A549 (cell line): ENCODE measurements around the gene LENG1. TPM values are rescaled to one million over a fixed set of nuclear protein-coding genes. Genes with fewer than 3 reads are reported as not detected.
"Not testable (repeated sequence)": the region's sequence is repeated elsewhere in the genome, so short reads cannot be mapped to it uniquely, and the experiment has no call there.

Experiments
- ATAC-seq, 2 experiments: fragments of 200-7000 bp in 1 of 2; fragments of >200 bp in 1 of 2; cut with Nextera tagmentation in 1 of 2; cut with Tn5 transposase in 1 of 2; 3 replicates each; pipeline versions ENCODE4 v1.8.0 to v1.9.1; 2018 to 2020; ENCODE audit warnings: mild to moderate bottlenecking in 1 of 2, moderate library complexity in 1 of 2
- CTCF ChIA-PET: fragments of 300-600 bp; sonication (Branson Sonifier 250); formaldehyde crosslinking; extraction: SDS; loops from one replicate; lab custom pipeline; 2021; ENCODE audit warnings: antibody characterized with exemption, inconsistent platforms; lab: Yijun Ruan, JAX
- POLR2A ChIA-PET: fragments of 350-600 bp; formaldehyde crosslinking; extraction: SDS; loops from one replicate; lab custom pipeline; 2021; ENCODE audit warnings: antibody characterized with exemption, inconsistent platforms; lab: Yijun Ruan, JAX
- DNase-seq, 2 experiments: peaks; one replicate each; pipeline versions ENCODE4 v3.0.0 to v3.0.0-alpha.2; 2011 to 2016; ENCODE audit warnings: low read depth in 1 of 2, low spot score in 1 of 2
- FAIRE-seq: peaks from 2 replicates; lab custom pipeline; 2011; peaks lifted over from hg19 to GRCh38; lab: Jason Lieb, UNC
- H3K27ac ChIP-seq, 2 experiments: fragments of >200 bp; sonication (Bioruptor Twin); formaldehyde crosslinking; 3 replicates each; pipeline ENCODE4 v1.5.1; 2016 to 2017
- H3K4me1 ChIP-seq: fragments of >200 bp; sonication (Bioruptor Twin); formaldehyde crosslinking; 3 replicates; pipeline ENCODE4 v1.6.1; 2016
- H3K4me2 ChIP-seq: fragments of >200 bp; sonication (Bioruptor Twin); formaldehyde crosslinking; 3 replicates; pipeline ENCODE4 v1.6.1; 2016
- H3K4me3 ChIP-seq: fragments of >200 bp; sonication (Bioruptor Twin); formaldehyde crosslinking; 3 replicates; pipeline ENCODE4 v1.5.1; 2016
- H3K9me3 ChIP-seq: fragments of >200 bp; sonication (Bioruptor Twin); formaldehyde crosslinking; 3 replicates; pipeline ENCODE4 v1.6.1; 2016
- HEYL ChIP-seq: fragments of 250-450 bp; sonication (Bioruptor Pico); IDR thresholded peaks from 2 replicates; pipeline ENCODE4 v1.8.0; 2021; ENCODE audit warnings: mild to moderate bottlenecking, moderate library complexity
- JUN ChIP-seq, 2 experiments: fragments of >200 bp; sonication (Bioruptor Twin); formaldehyde crosslinking; IDR thresholded peaks; 2 replicates in 1 of 2; 3 replicates in 1 of 2; pipeline ENCODE4 v1.6.1; 2016 to 2017
- KDM1A ChIP-seq: fragments of 200-600 bp; sonication (generic); IDR thresholded peaks from 2 replicates; pipeline ENCODE4 v1.6.1; 2016; ENCODE audit warnings: low read depth, mild to moderate bottlenecking
- NFE2L2 ChIP-seq: fragments of 150-350 bp; conservative IDR thresholded peaks from 2 replicates; pipeline ENCODE4 v1.6.1; 2014; ENCODE audit warnings: low read length
- NR3C1 ChIP-seq: fragments of >200 bp; sonication (Bioruptor Twin); formaldehyde crosslinking; IDR thresholded peaks from 3 replicates; pipeline ENCODE4 v1.6.1; 2017
- PHF8 ChIP-seq: fragments of 200-600 bp; sonication (generic); IDR thresholded peaks from 2 replicates; pipeline ENCODE4 v1.6.1; 2016; ENCODE audit warnings: low read depth, mild to moderate bottlenecking, antibody characterized with exemption, moderate library complexity, borderline replicate concordance
- RAD21 ChIP-seq, 2 experiments: fragments of >200 bp in 1 of 2; sonication (Bioruptor Twin) in 1 of 2; formaldehyde crosslinking in 1 of 2; IDR thresholded peaks in 1 of 2; conservative IDR thresholded peaks in 1 of 2; 2 replicates in 1 of 2; 3 replicates in 1 of 2; pipeline ENCODE4 v1.6.1; 2012 to 2018; ENCODE audit warnings: inconsistent platforms in 1 of 2
- RFX5 ChIP-seq: fragments of 450-650 bp; IDR thresholded peaks from 2 replicates; pipeline ENCODE4 v1.7.1; 2014; ENCODE audit warnings: antibody characterized with exemption, mild to moderate bottlenecking, moderate library complexity
- SMC3 ChIP-seq: fragments of >200 bp; sonication (Bioruptor Twin); formaldehyde crosslinking; IDR thresholded peaks from 3 replicates; pipeline ENCODE4 v1.6.1; 2018; ENCODE audit warnings: inconsistent platforms
- SREBF2 ChIP-seq: fragments of 450-650 bp; IDR thresholded peaks from 2 replicates; pipeline ENCODE4 v1.6.1; 2014; ENCODE audit warnings: mild to moderate bottlenecking, moderate library complexity
- TFCP2L1 ChIP-seq: fragments of 250-450 bp; sonication (Bioruptor Pico); IDR thresholded peaks from 2 replicates; pipeline ENCODE4 v1.5.0; 2021; ENCODE audit warnings: mild to moderate bottlenecking
- ZNF302 ChIP-seq: fragments of 250-450 bp; sonication (Bioruptor Pico); IDR thresholded peaks from 2 replicates; pipeline ENCODE4 v1.9.0; 2021; ENCODE audit warnings: inconsistent platforms, mild to moderate bottlenecking, moderate library complexity
- WGBS: methylation state at CpG from one replicate; pipeline ENCODE4 v1.1.6; 2017; ENCODE audit errors: missing lambda C conversion rate; 5-methylcytosine and 5-hydroxymethylcytosine counted together
- polyA plus RNA-seq, 4 experiments: library from polyadenylated mRNA; depleted of rRNA in 3 of 4; stranded (reverse); fragments of >200 nt; fragmentation: RNase III in 1 of 4; extraction: RNeasy Plus Mini Kit Qiagen cat#74134 plus additional on column Dnase treatment in 1 of 4; gene quantifications; 2 replicates in 3 of 4; 3 replicates in 1 of 4; pipeline ENCODE4 v1.2.3, GENCODE V29; 2011 to 2017
- TF ChIP-seq, protein P1 (sequence below): fragments of 250-450 bp; sonication (Bioruptor Pico); IDR thresholded peaks from 2 replicates; pipeline ENCODE4 v1.5.0; 2021; ENCODE audit warnings: mild to moderate bottlenecking, moderate library complexity, borderline replicate concordance
- TF ChIP-seq, protein P2 (sequence below): fragments of >200 bp; sonication (Bioruptor Twin); formaldehyde crosslinking; IDR thresholded peaks from 3 replicates; pipeline ENCODE4 v1.6.1; 2016
- TF ChIP-seq, protein P3 (sequence below): IDR thresholded peaks from 2 replicates; pipeline ENCODE4 v1.6.1; 2012

LENG1 gene
- polyA plus RNA-seq, 2 of the 4 experiments (the other 2 are of a cell fraction), result 13.3 to 13.8 TPM

DNA sequence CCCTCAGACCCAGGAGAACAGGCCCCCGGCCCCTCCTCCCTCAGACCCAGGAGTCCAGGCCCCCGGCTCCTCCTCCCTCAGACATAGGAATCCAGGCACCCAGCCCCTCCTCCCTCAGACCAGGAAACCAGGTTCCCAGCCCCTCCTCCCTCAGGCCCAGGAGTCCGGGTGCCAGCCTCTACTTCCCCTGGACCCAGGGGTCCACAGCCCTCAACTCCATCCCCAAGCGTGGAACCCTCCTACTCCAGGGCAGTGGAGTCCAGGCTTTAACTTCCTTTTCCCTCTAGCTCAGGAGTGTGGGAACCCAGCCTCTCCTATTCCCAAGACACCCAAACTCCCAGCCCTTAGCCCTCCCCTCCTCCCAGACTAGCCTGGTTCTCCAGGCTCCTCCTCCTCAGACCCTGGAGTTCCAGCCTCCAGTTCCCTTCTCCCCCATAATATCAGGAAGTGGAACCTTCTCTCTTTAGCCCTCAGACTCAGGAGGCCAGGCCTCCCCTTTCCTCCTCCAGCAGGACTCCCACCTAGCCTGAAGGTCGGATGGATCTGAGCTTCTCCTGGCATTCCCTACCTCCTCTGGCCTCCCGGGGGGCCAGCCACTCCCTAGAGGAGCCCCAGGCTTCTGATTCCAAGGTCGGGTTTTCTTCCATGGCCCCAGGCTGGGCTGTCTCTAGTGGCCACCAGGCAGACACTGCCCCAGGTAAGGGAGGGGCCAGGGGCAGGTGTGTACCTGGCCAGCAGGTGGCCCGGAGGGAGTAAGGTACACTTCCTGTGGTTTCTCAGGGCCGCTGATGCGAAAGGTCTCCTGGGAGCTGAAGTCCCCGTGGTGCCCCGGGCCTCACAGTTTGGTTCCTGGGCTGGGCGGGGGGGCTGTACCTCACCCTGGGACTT, 13.2 kb upstream of the LENG1 start, which contains the start of gene TMC4:
TSS of gene TMC4 (minus strand) at position 690 of the 888 bp plus-strand sequence. CDS start at position 647, 43 bp downstream.
- peak in 1 of 2 experiments; percentile 45 for DNase-seq
- ATAC-seq, result peak; percentile 42 to 54
- peaks cover 10% of the 10 kb centered on the region; the same call in 2 of the 3 replicates for H3K4me1 ChIP-seq
- ChIA-PET POLR2A (interaction anchor here (1.2 to 1.9 kb wide), 2 partner anchors 14 to 17 kb away, joined by 3 to 5 read pairs; partner anchors contain the start of gene MBOAT7), CTCF (interaction anchor here (2.8 to 12.1 kb wide), 2 partner anchors 12 to 218 kb away, joined by 7 to 295 read pairs; partner anchors contain the start of genes MBOAT7 and TSEN34)
- no peak within 1 kb of the TSS for H3K4me2 ChIP-seq
- WGBS, result 33% methylated on average over 7 of the region's 13 CpGs
- H3K4me3 ChIP-seq, result no peak within 1 kb of the TSS
- peak within 1 kb of the TSS in 1 of 2 experiments; percentile 18; a peak in 2 of 6 replicates for H3K27ac ChIP-seq
- no peak for FAIRE-seq
- no peaks in the 10 kb centered on the region for H3K9me3 ChIP-seq
- no peak for TF ChIP-seq HEYL
- TF ChIP-seq NR3C1, result no peak
- TF ChIP-seq SREBF2, result no peak
- no peak for TF ChIP-seq TFCP2L1 (CRISPR knock-in tag)
- no peak for TF ChIP-seq SMC3
- TF ChIP-seq JUN (IDR thresholded peaks at IDR 0.05), result no peak; a peak in 1 of 5 replicates
- TF ChIP-seq NFE2L2, result no peak
- no peak for TF ChIP-seq PHF8
- TF ChIP-seq, protein P1, sequence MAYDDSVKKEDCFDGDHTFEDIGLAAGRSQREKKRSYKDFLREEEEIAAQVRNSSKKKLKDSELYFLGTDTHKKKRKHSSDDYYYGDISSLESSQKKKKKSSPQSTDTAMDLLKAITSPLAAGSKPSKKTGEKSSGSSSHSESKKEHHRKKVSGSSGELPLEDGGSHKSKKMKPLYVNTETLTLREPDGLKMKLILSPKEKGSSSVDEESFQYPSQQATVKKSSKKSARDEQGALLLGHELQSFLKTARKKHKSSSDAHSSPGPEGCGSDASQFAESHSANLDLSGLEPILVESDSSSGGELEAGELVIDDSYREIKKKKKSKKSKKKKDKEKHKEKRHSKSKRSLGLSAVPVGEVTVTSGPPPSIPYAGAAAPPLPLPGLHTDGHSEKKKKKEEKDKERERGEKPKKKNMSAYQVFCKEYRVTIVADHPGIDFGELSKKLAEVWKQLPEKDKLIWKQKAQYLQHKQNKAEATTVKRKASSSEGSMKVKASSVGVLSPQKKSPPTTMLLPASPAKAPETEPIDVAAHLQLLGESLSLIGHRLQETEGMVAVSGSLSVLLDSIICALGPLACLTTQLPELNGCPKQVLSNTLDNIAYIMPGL, result no peak
- TF ChIP-seq, protein P2, sequence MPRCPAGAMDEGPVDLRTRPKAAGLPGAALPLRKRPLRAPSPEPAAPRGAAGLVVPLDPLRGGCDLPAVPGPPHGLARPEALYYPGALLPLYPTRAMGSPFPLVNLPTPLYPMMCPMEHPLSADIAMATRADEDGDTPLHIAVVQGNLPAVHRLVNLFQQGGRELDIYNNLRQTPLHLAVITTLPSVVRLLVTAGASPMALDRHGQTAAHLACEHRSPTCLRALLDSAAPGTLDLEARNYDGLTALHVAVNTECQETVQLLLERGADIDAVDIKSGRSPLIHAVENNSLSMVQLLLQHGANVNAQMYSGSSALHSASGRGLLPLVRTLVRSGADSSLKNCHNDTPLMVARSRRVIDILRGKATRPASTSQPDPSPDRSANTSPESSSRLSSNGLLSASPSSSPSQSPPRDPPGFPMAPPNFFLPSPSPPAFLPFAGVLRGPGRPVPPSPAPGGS, result no peak
- TF ChIP-seq RFX5, result no peak
- TF ChIP-seq, protein P3, sequence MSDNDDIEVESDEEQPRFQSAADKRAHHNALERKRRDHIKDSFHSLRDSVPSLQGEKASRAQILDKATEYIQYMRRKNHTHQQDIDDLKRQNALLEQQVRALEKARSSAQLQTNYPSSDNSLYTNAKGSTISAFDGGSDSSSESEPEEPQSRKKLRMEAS, result no peak
- TF ChIP-seq KDM1A, result no peak
- no peak for TF ChIP-seq ZNF302 (CRISPR knock-in tag)
- TF ChIP-seq RAD21 (conservative IDR thresholded peaks at IDR 0.05 in 1 of 2, IDR thresholded peaks at IDR 0.05 in 1 of 2), result no peak

DNA sequence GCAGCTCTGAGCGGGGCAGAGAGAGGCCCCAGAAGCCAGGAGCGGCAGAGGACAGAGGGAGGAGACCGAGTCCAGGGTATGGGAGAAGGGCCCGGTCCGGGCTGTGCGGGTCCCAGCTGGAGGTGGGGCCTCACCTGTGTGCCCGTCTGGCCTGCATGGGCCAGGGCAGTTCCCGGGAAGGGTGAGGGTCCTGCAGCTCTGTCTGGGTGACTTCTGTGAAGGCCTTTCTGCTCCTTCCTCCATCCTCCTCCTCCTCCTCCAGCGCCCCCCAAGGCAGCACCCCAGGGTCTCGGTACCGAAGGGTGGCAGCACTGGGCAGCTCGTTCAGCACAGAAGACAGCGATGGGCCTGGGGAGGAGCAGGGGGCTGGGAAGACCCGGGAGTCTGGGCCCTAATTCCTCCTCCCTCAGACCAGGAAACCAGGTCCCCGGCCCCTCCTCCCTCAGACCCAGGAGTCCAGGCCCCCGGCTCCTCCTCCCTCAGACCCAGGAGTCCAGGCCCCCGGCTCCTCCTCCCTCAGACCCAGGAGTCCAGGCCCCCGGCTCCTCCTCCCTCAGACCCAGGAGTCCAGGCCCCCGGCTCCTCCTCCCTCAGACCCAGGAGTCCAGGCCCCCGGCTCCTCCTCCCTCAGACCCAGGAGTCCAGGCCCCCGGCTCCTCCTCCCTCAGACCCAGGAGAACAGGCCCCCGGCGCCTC, 12.4 kb upstream of the LENG1 start:
- not testable (repeated sequence) for H3K4me3 ChIP-seq, ATAC-seq, H3K9me3 ChIP-seq, FAIRE-seq, H3K4me2 ChIP-seq, H3K27ac ChIP-seq, DNase-seq
- H3K4me1 ChIP-seq, result peaks cover 10% of the 10 kb centered on the region; the same call in 2 of the 3 replicates
- WGBS, result 73% methylated on average over 15 of the region's 23 CpGs
- ChIA-PET POLR2A (interaction anchor here (1.4 to 1.9 kb wide), 2 partner anchors 17 to 18 kb away, joined by 5 to 7 read pairs; partner anchors contain the start of gene MBOAT7), CTCF (interaction anchor here (0.7 to 12.1 kb wide), 5 partner anchors 12 to 271 kb away, joined by 3 to 295 read pairs (median 3); partner anchors contain the start of genes MBOAT7 and TSEN34)
